ENCODE measurements around the gene TEKT1.

TEKT1 gene

GRCh38 chr17:6796887-6797490 lies 34.5 kb downstream of the TEKT1 start:
- Histone ChIP-seq H3K4ac (ENCODE audit: low read depth in 1 of 2, low read length in 2 of 2) (no peak overlapping the region), H4K91ac (ENCODE audit: low read length) (no peak overlapping the region), H3K4me1 (ENCODE audit: control insufficient read depth, insufficient read depth, low read depth, low read length) (no peaks in the 10 kb centered on the region), H3K23ac (ENCODE audit: low read length in 2 of 2) (no peak overlapping the region), H3K36me3 (ENCODE audit: control insufficient read depth in 1 of 2, insufficient read depth in 2 of 2, low read depth in 1 of 2, low read length in 2 of 2) (no peaks in the 10 kb centered on the region), H3K14ac (ENCODE audit: low read length in 2 of 2) (no peak overlapping the region), H2AK5ac (ENCODE audit: low read length, severe bottlenecking) (no peak overlapping the region), H3K18ac (ENCODE audit: low read depth in 1 of 2, low read length in 2 of 2) (no peak overlapping the region), H3K9me3 (ENCODE audit: control insufficient read depth, low read length) (no peaks in the 10 kb centered on the region), H3K79me1 (replicated peaks; ENCODE audit: low read length, poor library complexity, severe bottlenecking) (no peaks in the 10 kb centered on the region), H3K4me3 (ENCODE audit: insufficient read depth in 1 of 2, low read depth in 1 of 2, low read length in 2 of 2) (no peak overlapping the region), H3K27me3 (ENCODE audit: control insufficient read depth in 1 of 2, insufficient read depth in 1 of 2, low read length in 2 of 2) (peaks cover 5 to 44% of the 10 kb centered on the region in 2 experiments), H2BK5ac (ENCODE audit: low read depth, low read length, poor library complexity, severe bottlenecking) (no peak overlapping the region), H2BK12ac (ENCODE audit: low read length in 2 of 2) (no peak overlapping the region), H3K4me2 (ENCODE audit: low read length, poor library complexity, severe bottlenecking) (no peak overlapping the region), H3K27ac (ENCODE audit: low read length, poor library complexity, severe bottlenecking) (no peak overlapping the region), H3K9ac (ENCODE audit: low read length) (no peak overlapping the region), H4K8ac (ENCODE audit: low read length) (no peak overlapping the region), H2BK15ac (ENCODE audit: low read depth, poor library complexity, severe bottlenecking) (no peak overlapping the region), H2BK120ac (ENCODE audit: low read depth, low read length) (no peak overlapping the region), H2AFZ (ENCODE audit: low read depth, low read length) (no peak overlapping the region)
- WGBS, result 90% methylated on average over 2 of the region's 2 CpGs
- DNase-seq, result no peak

GRCh38 chr17:6796017-6796886 lies 35.3 kb downstream of the TEKT1 start:
- H3K9me3 ChIP-seq (ENCODE audit: control insufficient read depth, low read length), result no peaks in the 10 kb centered on the region
- no peaks in the 10 kb centered on the region for H3K4me1 ChIP-seq (ENCODE audit: control insufficient read depth, insufficient read depth, low read depth, low read length)
- 79% methylated on average over 10 of the region's 10 CpGs for WGBS
- no peak overlapping the region for H3K4me2 ChIP-seq (ENCODE audit: low read length, poor library complexity, severe bottlenecking)
- no peak overlapping the region for H3K9ac ChIP-seq (ENCODE audit: low read length)
- no peak overlapping the region for H3K27ac ChIP-seq (ENCODE audit: low read length, poor library complexity, severe bottlenecking)
- no peak overlapping the region for H3K18ac ChIP-seq (ENCODE audit: low read depth in 1 of 2, low read length in 2 of 2)
- no peak overlapping the region for H3K23ac ChIP-seq (ENCODE audit: low read length in 2 of 2)
- H2BK5ac ChIP-seq (ENCODE audit: low read depth, low read length, poor library complexity, severe bottlenecking), result no peak overlapping the region
- H4K91ac ChIP-seq (ENCODE audit: low read length), result no peak overlapping the region
- no peaks in the 10 kb centered on the region for H3K79me1 ChIP-seq (replicated peaks; ENCODE audit: low read length, poor library complexity, severe bottlenecking)
- H3K14ac ChIP-seq (ENCODE audit: low read length in 2 of 2), result no peak overlapping the region
- no peak overlapping the region for H4K8ac ChIP-seq (ENCODE audit: low read length)
- H2BK120ac ChIP-seq (ENCODE audit: low read depth, low read length), result no peak overlapping the region
- no peak overlapping the region for H2BK12ac ChIP-seq (ENCODE audit: low read length in 2 of 2)
- H3K36me3 ChIP-seq (ENCODE audit: control insufficient read depth in 1 of 2, insufficient read depth in 2 of 2, low read depth in 1 of 2, low read length in 2 of 2), result no peaks in the 10 kb centered on the region
- H2AK5ac ChIP-seq (ENCODE audit: low read length, severe bottlenecking), result no peak overlapping the region
- DNase-seq, result no peak
- no peak overlapping the region for H3K4me3 ChIP-seq (ENCODE audit: insufficient read depth in 1 of 2, low read depth in 1 of 2, low read length in 2 of 2)
- H2AFZ ChIP-seq (ENCODE audit: low read depth, low read length), result no peak overlapping the region
- no peak overlapping the region for H3K4ac ChIP-seq (ENCODE audit: low read depth in 1 of 2, low read length in 2 of 2)
- peaks cover 8 to 48% of the 10 kb centered on the region in 2 experiments for H3K27me3 ChIP-seq (ENCODE audit: control insufficient read depth in 1 of 2, insufficient read depth in 1 of 2, low read length in 2 of 2)
- H2BK15ac ChIP-seq (ENCODE audit: low read depth, poor library complexity, severe bottlenecking), result no peak overlapping the region

DNA sequence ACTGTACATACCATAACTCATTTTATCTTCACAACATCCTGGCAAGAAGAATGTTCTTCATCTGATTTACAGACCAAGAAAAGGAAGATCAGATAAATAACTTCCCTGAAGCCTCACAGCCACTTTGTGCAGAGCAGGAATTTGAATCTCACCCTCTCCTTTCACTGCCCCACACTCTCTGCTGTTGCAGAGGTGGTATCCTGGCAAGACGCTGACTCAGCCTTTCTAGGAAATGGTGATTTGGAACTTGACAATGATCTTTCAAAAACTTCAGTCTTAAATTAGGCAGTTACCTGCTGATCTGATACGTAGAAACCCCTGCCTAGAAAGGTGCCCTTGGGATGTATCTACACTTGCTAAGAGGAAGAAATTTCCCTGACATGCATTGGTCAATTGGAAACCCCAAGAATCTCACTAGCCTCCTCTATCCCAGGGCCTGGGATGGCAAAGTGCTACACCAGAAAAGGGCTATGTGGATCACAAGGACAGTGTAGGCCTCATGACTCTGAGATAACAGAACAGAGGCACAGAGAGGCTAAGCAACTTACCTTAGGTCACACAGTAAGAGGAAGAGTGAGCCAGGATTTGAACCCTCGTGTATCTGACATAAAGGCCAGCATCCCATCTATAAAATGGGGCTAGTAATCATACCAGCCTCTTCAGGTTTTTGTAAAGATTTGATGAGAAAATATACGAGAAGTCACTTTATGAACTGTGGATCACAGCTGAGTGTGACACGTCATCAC lies 37.6 kb downstream of the TEKT1 start:
- H2BK12ac ChIP-seq (ENCODE audit: low read length in 2 of 2), result no peak overlapping the region
- no peak overlapping the region for H3K4ac ChIP-seq (ENCODE audit: low read depth in 1 of 2, low read length in 2 of 2)
- H2BK5ac ChIP-seq (ENCODE audit: low read depth, low read length, poor library complexity, severe bottlenecking), result no peak overlapping the region
- H3K9ac ChIP-seq (ENCODE audit: low read length), result no peak overlapping the region
- H3K36me3 ChIP-seq (ENCODE audit: control insufficient read depth in 1 of 2, insufficient read depth in 2 of 2, low read depth in 1 of 2, low read length in 2 of 2), result no peaks in the 10 kb centered on the region
- H3K23ac ChIP-seq (ENCODE audit: low read length in 2 of 2), result no peak overlapping the region
- no peak overlapping the region for H4K91ac ChIP-seq (ENCODE audit: low read length)
- H3K18ac ChIP-seq (ENCODE audit: low read depth in 1 of 2, low read length in 2 of 2), result no peak overlapping the region
- H3K27me3 ChIP-seq (ENCODE audit: control insufficient read depth in 1 of 2, insufficient read depth in 1 of 2, low read length in 2 of 2), result peaks cover 13 to 43% of the 10 kb centered on the region in 2 experiments
- DNase-seq, result no peak
- no peak overlapping the region for H4K8ac ChIP-seq (ENCODE audit: low read length)
- H3K4me2 ChIP-seq (ENCODE audit: low read length, poor library complexity, severe bottlenecking), result no peak overlapping the region
- no peak overlapping the region for H2BK15ac ChIP-seq (ENCODE audit: low read depth, poor library complexity, severe bottlenecking)
- H2AK5ac ChIP-seq (ENCODE audit: low read length, severe bottlenecking), result no peak overlapping the region
- 71% methylated on average over 4 of the region's 5 CpGs for WGBS
- H3K9me3 ChIP-seq (ENCODE audit: control insufficient read depth, low read length), result no peaks in the 10 kb centered on the region
- no peak overlapping the region for H2BK120ac ChIP-seq (ENCODE audit: low read depth, low read length)
- no peaks in the 10 kb centered on the region for H3K4me1 ChIP-seq (ENCODE audit: control insufficient read depth, insufficient read depth, low read depth, low read length)
- H3K27ac ChIP-seq (ENCODE audit: low read length, poor library complexity, severe bottlenecking), result no peak overlapping the region
- H2AFZ ChIP-seq (ENCODE audit: low read depth, low read length), result no peak overlapping the region
- no peak overlapping the region for H3K14ac ChIP-seq (ENCODE audit: low read length in 2 of 2)
- H3K4me3 ChIP-seq (ENCODE audit: insufficient read depth in 1 of 2, low read depth in 1 of 2, low read length in 2 of 2), result no peak overlapping the region
- no peaks in the 10 kb centered on the region for H3K79me1 ChIP-seq (replicated peaks; ENCODE audit: low read length, poor library complexity, severe bottlenecking)

- H2AFZ ChIP-seq (ENCODE audit: low read depth, low read length), result no peak overlapping the region
- H3K18ac ChIP-seq (ENCODE audit: low read depth in 1 of 2, low read length in 2 of 2), result no peak overlapping the region
- no peak overlapping the region for H3K4me3 ChIP-seq (ENCODE audit: insufficient read depth in 1 of 2, low read depth in 1 of 2, low read length in 2 of 2)
- no peak overlapping the region for H3K27ac ChIP-seq (ENCODE audit: low read length, poor library complexity, severe bottlenecking)
- no peak overlapping the region for H2BK15ac ChIP-seq (ENCODE audit: low read depth, poor library complexity, severe bottlenecking)
- no peak overlapping the region for H3K4ac ChIP-seq (ENCODE audit: low read depth in 1 of 2, low read length in 2 of 2)
- no peaks in the 10 kb centered on the region for H3K79me1 ChIP-seq (replicated peaks; ENCODE audit: low read length, poor library complexity, severe bottlenecking)
- no peaks in the 10 kb centered on the region for H3K36me3 ChIP-seq (ENCODE audit: control insufficient read depth in 1 of 2, insufficient read depth in 2 of 2, low read depth in 1 of 2, low read length in 2 of 2)
- no peak overlapping the region for H4K91ac ChIP-seq (ENCODE audit: low read length)
- H2BK12ac ChIP-seq (ENCODE audit: low read length in 2 of 2), result no peak overlapping the region
- no peak overlapping the region for H3K4me2 ChIP-seq (ENCODE audit: low read length, poor library complexity, severe bottlenecking)
- H3K9me3 ChIP-seq (ENCODE audit: control insufficient read depth, low read length), result no peaks in the 10 kb centered on the region
- no peak for DNase-seq
- WGBS, result 56% methylated on average over 3 of the region's 4 CpGs
- H2BK5ac ChIP-seq (ENCODE audit: low read depth, low read length, poor library complexity, severe bottlenecking), result no peak overlapping the region
- no peak overlapping the region for H2BK120ac ChIP-seq (ENCODE audit: low read depth, low read length)
- peaks cover 13 to 39% of the 10 kb centered on the region in 2 experiments for H3K27me3 ChIP-seq (ENCODE audit: control insufficient read depth in 1 of 2, insufficient read depth in 1 of 2, low read length in 2 of 2)
- H3K4me1 ChIP-seq (ENCODE audit: control insufficient read depth, insufficient read depth, low read depth, low read length), result no peaks in the 10 kb centered on the region
- no peak overlapping the region for H3K23ac ChIP-seq (ENCODE audit: low read length in 2 of 2)
- H3K14ac ChIP-seq (ENCODE audit: low read length in 2 of 2), result no peak overlapping the region
- no peak overlapping the region for H2AK5ac ChIP-seq (ENCODE audit: low read length, severe bottlenecking)
- no peak overlapping the region for H3K9ac ChIP-seq (ENCODE audit: low read length)
- no peak overlapping the region for H4K8ac ChIP-seq (ENCODE audit: low read length)
Measured at GRCh38 chr17:6789146-6789545, 42.4 kb downstream of the TEKT1 start.
